Fibroblast of mammary gland (primary cell): ENCODE results near the gene RIF1.
A peak's percentile ranks its signal among the peaks of the same experiment; 100 is the strongest.

Source experiments
- DNase-seq: peaks from one replicate; pipeline ENCODE4 v3.0.0-alpha.2; 2010; ENCODE audit warnings: low read depth
- H3K4me3 ChIP-seq: 2 replicates; pipeline ENCODE4 v1.5.1; 2011; ENCODE audit warnings: low read depth, mild to moderate bottlenecking, low read length, moderate library complexity; ENCODE audit not compliant: control insufficient read depth
- TF ChIP-seq, protein P1 (sequence below): conservative IDR thresholded peaks from 2 replicates; pipeline ENCODE4 v1.5.1; 2011; ENCODE audit warnings: low read depth, low read length, inconsistent platforms; ENCODE audit not compliant: control insufficient read depth, insufficient read depth

The RIF1 gene, protein sequence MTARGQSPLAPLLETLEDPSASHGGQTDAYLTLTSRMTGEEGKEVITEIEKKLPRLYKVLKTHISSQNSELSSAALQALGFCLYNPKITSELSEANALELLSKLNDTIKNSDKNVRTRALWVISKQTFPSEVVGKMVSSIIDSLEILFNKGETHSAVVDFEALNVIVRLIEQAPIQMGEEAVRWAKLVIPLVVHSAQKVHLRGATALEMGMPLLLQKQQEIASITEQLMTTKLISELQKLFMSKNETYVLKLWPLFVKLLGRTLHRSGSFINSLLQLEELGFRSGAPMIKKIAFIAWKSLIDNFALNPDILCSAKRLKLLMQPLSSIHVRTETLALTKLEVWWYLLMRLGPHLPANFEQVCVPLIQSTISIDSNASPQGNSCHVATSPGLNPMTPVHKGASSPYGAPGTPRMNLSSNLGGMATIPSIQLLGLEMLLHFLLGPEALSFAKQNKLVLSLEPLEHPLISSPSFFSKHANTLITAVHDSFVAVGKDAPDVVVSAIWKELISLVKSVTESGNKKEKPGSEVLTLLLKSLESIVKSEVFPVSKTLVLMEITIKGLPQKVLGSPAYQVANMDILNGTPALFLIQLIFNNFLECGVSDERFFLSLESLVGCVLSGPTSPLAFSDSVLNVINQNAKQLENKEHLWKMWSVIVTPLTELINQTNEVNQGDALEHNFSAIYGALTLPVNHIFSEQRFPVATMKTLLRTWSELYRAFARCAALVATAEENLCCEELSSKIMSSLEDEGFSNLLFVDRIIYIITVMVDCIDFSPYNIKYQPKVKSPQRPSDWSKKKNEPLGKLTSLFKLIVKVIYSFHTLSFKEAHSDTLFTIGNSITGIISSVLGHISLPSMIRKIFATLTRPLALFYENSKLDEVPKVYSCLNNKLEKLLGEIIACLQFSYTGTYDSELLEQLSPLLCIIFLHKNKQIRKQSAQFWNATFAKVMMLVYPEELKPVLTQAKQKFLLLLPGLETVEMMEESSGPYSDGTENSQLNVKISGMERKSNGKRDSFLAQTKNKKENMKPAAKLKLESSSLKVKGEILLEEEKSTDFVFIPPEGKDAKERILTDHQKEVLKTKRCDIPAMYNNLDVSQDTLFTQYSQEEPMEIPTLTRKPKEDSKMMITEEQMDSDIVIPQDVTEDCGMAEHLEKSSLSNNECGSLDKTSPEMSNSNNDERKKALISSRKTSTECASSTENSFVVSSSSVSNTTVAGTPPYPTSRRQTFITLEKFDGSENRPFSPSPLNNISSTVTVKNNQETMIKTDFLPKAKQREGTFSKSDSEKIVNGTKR (N-terminal part only)

DNA sequence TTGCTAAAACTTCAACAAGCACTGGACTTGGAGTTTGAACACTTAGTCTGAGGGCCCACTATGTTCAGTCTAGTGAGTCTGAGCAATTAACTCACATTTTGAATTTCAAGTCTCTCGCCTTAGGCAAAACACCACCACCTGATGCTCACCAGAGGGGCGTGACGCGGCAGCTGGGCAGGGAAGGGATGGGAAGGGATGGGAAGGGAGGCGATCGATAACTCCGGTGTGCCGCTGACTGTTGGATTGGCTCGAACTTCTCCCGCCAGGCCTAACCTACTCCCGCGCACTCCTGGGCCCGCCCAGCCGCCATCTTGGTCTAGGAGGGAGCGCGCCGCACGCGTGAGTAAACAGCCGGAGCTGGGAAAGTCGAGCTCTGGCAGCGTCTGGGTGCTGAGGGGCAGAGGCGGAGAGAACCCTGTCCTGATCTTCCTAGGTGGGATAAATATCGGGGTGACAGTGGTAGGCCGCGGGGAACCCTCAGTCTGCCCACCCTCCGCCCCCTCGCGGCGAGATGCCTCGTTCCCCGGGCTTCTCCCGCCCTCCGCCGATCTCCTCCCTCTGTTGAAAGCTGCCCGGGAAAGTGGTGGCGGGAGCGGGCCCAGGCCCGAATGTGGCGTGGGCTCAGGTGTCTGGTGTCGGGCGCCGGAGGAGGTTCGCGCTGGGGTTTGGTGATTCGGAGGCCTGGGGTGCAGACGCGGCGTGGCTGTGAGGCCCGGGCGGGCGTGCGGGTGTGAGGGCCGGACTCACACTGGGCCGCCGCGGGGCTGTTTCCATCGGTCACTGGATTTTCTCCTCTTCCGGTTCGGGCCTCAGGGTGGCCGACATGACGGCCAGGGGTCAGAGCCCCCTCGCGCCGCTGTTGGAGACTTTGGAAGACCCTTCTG, at the start of gene RIF1:
TSS of gene RIF1 (plus strand) at position 302 of the 884 bp plus-strand sequence. CDS start at position 824, 522 bp downstream.
- DNase-seq = peak; percentile 94
- peak within 1 kb of the TSS; percentile 95 for H3K4me3 ChIP-seq
- TF ChIP-seq, protein P1, sequence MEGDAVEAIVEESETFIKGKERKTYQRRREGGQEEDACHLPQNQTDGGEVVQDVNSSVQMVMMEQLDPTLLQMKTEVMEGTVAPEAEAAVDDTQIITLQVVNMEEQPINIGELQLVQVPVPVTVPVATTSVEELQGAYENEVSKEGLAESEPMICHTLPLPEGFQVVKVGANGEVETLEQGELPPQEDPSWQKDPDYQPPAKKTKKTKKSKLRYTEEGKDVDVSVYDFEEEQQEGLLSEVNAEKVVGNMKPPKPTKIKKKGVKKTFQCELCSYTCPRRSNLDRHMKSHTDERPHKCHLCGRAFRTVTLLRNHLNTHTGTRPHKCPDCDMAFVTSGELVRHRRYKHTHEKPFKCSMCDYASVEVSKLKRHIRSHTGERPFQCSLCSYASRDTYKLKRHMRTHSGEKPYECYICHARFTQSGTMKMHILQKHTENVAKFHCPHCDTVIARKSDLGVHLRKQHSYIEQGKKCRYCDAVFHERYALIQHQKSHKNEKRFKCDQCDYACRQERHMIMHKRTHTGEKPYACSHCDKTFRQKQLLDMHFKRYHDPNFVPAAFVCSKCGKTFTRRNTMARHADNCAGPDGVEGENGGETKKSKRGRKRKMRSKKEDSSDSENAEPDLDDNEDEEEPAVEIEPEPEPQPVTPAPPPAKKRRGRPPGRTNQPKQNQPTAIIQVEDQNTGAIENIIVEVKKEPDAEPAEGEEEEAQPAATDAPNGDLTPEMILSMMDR = peak; percentile 46

DNA sequence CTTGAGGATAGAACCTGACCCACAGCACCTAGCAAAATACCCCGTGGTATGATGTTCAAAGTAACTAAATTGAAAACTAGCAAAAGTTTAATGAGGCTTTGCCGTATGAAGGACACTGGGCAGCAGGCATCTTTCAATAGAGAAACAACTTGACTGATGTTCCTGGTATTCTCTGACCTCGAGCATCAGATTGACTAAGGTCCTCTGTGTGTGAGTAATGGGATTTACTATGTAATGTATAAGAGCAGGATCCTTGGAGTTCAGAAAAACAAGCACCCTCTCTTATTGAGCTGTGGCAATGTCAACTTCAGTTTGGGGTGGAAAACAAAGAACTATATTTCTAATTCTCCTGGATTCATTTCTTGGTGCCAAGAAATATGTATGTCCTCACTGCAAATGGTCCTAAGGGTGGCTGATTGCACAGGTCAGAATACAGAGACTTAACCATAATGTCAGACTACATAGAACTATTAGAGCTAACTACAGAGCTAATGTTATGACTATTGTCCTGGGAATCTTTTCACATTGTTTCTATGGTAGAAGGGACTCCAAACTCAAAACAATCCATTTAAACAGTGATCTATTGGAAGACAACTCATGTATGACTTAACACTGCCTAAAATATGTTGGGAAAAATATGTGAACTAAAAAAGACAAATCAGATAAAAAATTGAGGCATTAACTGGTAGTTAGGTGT, 47.9 kb upstream of the RIF1 start:
- TF ChIP-seq, protein P1 = no peak
- peak; percentile 43 for DNase-seq
- no peak overlapping the region for H3K4me3 ChIP-seq

DNA sequence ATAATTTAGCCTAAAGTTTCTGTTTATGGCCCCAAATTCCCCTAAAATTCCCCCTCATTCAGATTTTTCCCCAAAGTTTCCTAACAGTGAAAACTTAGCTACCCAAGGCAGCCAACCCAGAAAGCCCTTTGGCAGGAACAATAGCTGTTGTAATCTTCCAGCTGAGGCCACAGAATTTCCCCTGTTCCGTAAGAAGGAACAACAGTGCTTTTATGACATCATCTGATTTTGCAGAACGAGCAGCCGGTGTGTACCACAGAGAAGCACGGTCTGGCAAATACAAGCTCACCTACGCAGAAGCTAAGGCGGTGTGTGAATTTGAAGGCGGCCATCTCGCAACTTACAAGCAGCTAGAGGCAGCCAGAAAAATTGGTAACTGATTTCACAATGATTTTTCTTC, 46.0 kb upstream of the RIF1 start:
- no peak overlapping the region for H3K4me3 ChIP-seq
- peak; percentile 80 for DNase-seq
- TF ChIP-seq, protein P1 = no peak

DNA sequence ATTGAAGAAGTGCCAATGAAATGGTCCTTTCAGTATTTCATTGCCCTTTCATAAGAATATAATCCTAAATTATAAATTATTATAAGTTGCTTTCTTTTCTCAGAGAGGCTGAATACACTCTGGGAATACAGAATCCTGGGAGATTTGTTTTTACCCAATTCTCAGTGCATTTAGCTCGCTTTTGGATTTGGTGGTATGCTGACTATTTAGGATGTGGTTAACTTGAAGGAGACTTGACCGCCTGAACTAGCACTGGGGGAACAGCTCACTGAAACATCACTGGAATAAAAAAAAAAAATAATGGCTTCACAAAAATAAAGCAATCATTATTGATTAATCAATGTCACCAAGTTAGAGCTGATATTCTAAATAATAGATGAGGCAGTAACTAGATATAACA, 42.1 kb upstream of the RIF1 start:
- H3K4me3 ChIP-seq = no peak overlapping the region
- TF ChIP-seq, protein P1 = no peak
- DNase-seq = no peak

DNA sequence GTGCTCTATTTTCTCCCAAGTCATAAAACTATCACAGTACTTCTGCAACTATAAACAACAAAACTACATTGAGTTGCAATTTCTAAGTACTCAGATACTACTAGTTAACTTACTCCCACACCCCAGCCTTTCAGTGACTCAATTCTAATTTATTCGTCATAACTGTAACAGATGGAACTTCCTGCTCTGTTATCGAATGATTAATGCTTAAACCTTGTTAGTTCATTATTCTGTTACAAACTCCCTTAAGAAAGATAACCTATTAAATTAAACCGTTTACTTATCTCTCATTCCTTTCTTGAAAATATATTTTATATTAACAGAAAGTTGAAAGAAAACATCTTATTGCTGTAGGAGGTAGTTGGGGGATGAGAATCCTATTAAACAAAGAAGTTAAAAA, 35.3 kb upstream of the RIF1 start:
- TF ChIP-seq, protein P1 = no peak
- H3K4me3 ChIP-seq = no peak overlapping the region
- peak; percentile 87 for DNase-seq
